Panc1 (cell line): ENCODE measurements around the gene PLCH2. TPM values are rescaled to one million over a fixed set of nuclear protein-coding genes. Genes with fewer than 3 reads are reported as not detected.

Source experiments
- ATAC-seq: fragments of 200-7000 bp; cut with Tn5 transposase; 2 replicates; pipeline ENCODE4 v1.9.1; 2020; ENCODE audit warnings: mild to moderate bottlenecking, moderate library complexity
- BruUV-seq: library from RNA; stranded (reverse); fragments of 400-500 nt; replicated peaks from 2 replicates; lab custom pipeline; 2021; lab: Mats Ljungman, UMichigan
- CTCF ChIA-PET: fragments of 300-600 bp; sonication (Branson Sonifier 250); formaldehyde crosslinking; loops from one replicate; lab custom pipeline; 2022; ENCODE audit warnings: antibody characterized with exemption; lab: Charles Lee
- POLR2A ChIA-PET: fragments of 300-600 bp; sonication (Branson Sonifier 250); formaldehyde crosslinking; loops from one replicate; lab custom pipeline; 2022; ENCODE audit warnings: antibody characterized with exemption; lab: Charles Lee
- DNase-seq: peaks from one replicate; pipeline ENCODE4 v3.0.0-alpha.2; 2010; ENCODE audit warnings: low read depth, low spot score
- H3K27ac ChIP-seq: 2 replicates; pipeline ENCODE4 v1.5.1; 2011; ENCODE audit warnings: mild to moderate bottlenecking, low read length, inconsistent platforms
- H3K27me3 ChIP-seq: fragments of 200-500 bp; sonication (Bioruptor generic); 2 replicates; pipeline ENCODE4 v1.6.0; 2014; ENCODE audit warnings: low read length, inconsistent platforms; ENCODE audit not compliant: control insufficient read depth, insufficient read depth
- H3K36me3 ChIP-seq: fragments of 200-500 bp; sonication (Bioruptor generic); 2 replicates; pipeline ENCODE4 v1.5.1; 2014; ENCODE audit warnings: inconsistent platforms, mild to moderate bottlenecking, low read length, moderate library complexity; ENCODE audit not compliant: control insufficient read depth, insufficient read depth
- H3K4me1 ChIP-seq: 2 replicates; pipeline ENCODE4 v1.5.1; 2011; ENCODE audit warnings: inconsistent platforms, mild to moderate bottlenecking, low read length, moderate library complexity; ENCODE audit not compliant: control insufficient read depth, insufficient read depth
- H3K4me3 ChIP-seq, 2 experiments: 2 replicates each; pipeline ENCODE4 v1.5.1; 2011 to 2012; ENCODE audit warnings: low read depth in 2 of 2, low read length in 2 of 2, mild to moderate bottlenecking in 2 of 2, inconsistent platforms in 1 of 2, moderate library complexity in 1 of 2
- H3K9me3 ChIP-seq: fragments of 200-500 bp; sonication (Bioruptor generic); 2 replicates; pipeline ENCODE4 v1.5.1; 2014; ENCODE audit warnings: low read depth, mild to moderate bottlenecking, inconsistent platforms, low read length, moderate library complexity; ENCODE audit not compliant: control insufficient read depth, insufficient read depth
- POLR2AphosphoS5 ChIP-seq: IDR thresholded peaks from 2 replicates; pipeline ENCODE4 v1.6.1; 2012; ENCODE audit warnings: mild to moderate bottlenecking, low read depth, low read length, moderate library complexity
- SIN3A ChIP-seq: IDR thresholded peaks from 2 replicates; pipeline ENCODE4 v1.6.1; 2012; ENCODE audit warnings: low read depth, mild to moderate bottlenecking, low read length, moderate library complexity, borderline replicate concordance; ENCODE audit not compliant: insufficient read depth
- TCF7L2 ChIP-seq: IDR thresholded peaks from 2 replicates; pipeline ENCODE4 v1.6.1; 2011; ENCODE audit warnings: mild to moderate bottlenecking, low read depth, low read length, inconsistent platforms
- in situ Hi-C: cut with HindIII; loops from 2 replicates; pipeline ENCODE4 v1.10.0; 2016; ENCODE audit warnings: low sequenced_read_pairs, low pct_unique_long_range_greater_than_20kb
- intact Hi-C: fragments of 100-400 bp; cut with micrococcal nuclease; formaldehyde crosslinking; loops from one replicate; pipeline ENCODE4 v1.10.0; 2022; ENCODE audit not compliant: unreplicated experiment
- total RNA-seq: library from RNA; stranded (reverse); gene quantifications from one replicate; pipeline ENCODE4 v1.2.1, GENCODE V29; 2021; ENCODE audit not compliant: unreplicated experiment
- TF ChIP-seq, protein P1 (sequence below): fragments of 450-650 bp; IDR thresholded peaks from 2 replicates; pipeline ENCODE4 v1.5.1; 2017; ENCODE audit warnings: mild to moderate bottlenecking
- TF ChIP-seq, protein P2 (sequence below), 2 experiments: IDR thresholded peaks; 2 replicates each; pipeline ENCODE4 v1.6.1; 2011 to 2012; ENCODE audit warnings: low read depth in 2 of 2, control low read depth in 1 of 2, low read length in 1 of 2, mild to moderate bottlenecking in 1 of 2, moderate library complexity in 1 of 2; ENCODE audit not compliant: insufficient read depth in 1 of 2

PLCH2 gene
- total RNA-seq, 1 experiment from 2014 or later = 41.2 TPM

DNA sequence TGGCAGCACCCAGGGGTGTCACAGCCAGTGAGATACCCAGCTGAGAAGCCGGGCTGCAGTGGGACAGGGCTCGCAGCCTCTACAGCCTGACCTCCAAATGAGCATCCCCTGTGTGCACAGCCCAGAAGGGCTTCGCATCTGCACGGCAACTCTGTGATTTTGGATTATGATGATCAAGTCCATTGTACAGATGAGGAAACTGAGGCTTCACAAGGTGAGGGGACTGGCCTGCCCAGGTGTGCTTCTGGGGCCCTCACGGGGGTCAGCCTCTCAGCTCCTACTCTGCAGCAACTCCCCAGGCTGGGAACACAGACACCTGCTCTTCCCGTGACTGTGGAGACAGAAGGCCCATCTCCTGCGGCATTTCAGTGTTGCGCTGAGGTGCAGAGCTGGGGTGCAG lies 62.8 kb downstream of the PLCH2 start:
- Histone ChIP-seq H3K4me3 (no peak overlapping the region), H3K9me3 (no peaks in the 10 kb centered on the region), H3K36me3 (no peaks in the 10 kb centered on the region), H3K27me3 (no peaks in the 10 kb centered on the region), H3K27ac (no peak overlapping the region), H3K4me1 (peaks cover 49% of the 10 kb centered on the region)
- intact Hi-C loops (no loop called here), in situ Hi-C loops (no loop called here)
- TF ChIP-seq POLR2AphosphoS5 = no peak
- TF ChIP-seq, protein P1, sequence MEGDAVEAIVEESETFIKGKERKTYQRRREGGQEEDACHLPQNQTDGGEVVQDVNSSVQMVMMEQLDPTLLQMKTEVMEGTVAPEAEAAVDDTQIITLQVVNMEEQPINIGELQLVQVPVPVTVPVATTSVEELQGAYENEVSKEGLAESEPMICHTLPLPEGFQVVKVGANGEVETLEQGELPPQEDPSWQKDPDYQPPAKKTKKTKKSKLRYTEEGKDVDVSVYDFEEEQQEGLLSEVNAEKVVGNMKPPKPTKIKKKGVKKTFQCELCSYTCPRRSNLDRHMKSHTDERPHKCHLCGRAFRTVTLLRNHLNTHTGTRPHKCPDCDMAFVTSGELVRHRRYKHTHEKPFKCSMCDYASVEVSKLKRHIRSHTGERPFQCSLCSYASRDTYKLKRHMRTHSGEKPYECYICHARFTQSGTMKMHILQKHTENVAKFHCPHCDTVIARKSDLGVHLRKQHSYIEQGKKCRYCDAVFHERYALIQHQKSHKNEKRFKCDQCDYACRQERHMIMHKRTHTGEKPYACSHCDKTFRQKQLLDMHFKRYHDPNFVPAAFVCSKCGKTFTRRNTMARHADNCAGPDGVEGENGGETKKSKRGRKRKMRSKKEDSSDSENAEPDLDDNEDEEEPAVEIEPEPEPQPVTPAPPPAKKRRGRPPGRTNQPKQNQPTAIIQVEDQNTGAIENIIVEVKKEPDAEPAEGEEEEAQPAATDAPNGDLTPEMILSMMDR = no peak
- no peak for TF ChIP-seq TCF7L2
- no peak for TF ChIP-seq SIN3A
- TF ChIP-seq, protein P2, sequence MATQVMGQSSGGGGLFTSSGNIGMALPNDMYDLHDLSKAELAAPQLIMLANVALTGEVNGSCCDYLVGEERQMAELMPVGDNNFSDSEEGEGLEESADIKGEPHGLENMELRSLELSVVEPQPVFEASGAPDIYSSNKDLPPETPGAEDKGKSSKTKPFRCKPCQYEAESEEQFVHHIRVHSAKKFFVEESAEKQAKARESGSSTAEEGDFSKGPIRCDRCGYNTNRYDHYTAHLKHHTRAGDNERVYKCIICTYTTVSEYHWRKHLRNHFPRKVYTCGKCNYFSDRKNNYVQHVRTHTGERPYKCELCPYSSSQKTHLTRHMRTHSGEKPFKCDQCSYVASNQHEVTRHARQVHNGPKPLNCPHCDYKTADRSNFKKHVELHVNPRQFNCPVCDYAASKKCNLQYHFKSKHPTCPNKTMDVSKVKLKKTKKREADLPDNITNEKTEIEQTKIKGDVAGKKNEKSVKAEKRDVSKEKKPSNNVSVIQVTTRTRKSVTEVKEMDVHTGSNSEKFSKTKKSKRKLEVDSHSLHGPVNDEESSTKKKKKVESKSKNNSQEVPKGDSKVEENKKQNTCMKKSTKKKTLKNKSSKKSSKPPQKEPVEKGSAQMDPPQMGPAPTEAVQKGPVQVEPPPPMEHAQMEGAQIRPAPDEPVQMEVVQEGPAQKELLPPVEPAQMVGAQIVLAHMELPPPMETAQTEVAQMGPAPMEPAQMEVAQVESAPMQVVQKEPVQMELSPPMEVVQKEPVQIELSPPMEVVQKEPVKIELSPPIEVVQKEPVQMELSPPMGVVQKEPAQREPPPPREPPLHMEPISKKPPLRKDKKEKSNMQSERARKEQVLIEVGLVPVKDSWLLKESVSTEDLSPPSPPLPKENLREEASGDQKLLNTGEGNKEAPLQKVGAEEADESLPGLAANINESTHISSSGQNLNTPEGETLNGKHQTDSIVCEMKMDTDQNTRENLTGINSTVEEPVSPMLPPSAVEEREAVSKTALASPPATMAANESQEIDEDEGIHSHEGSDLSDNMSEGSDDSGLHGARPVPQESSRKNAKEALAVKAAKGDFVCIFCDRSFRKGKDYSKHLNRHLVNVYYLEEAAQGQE (IDR thresholded peaks at IDR 0.05; ENCODE audit: insufficient read depth in 1 of 2, low read depth in 2 of 2, low read length in 1 of 2) = no peak
- ATAC-seq (no peak), DNase-seq (no peak)
- BruUV-seq = no TSS peak
- ChIA-PET POLR2A (no interaction called here), CTCF (no interaction called here)

DNA sequence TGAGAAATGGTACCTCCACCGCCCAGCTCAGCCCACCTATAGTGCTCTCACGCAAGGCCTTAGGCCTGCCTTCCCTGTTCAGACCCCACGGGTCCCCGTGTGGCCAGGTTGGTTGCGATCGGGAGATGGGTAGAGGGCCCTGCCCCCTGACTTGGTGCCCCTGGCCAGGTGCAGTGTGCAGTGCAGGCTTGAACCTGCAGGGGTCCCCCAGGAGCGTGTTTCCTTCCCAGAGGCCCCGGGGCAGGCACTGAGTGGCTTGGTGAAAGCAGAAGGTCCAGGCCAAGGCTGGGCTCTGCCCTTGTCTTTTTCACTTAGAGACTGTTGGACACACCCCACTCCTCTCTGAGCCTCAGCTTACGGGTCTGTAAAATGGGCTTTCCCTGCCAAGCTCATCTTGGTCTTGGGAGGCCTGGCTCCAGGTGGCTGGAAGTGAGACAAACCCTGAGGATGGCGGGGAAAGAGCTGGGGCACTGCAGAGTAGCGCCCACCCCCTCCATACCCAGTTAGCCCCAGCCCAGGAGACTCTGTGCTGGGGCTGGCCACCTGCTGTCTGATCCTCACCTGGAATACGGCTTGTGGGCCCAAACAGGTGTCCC lies 63.3 kb downstream of the PLCH2 start:
- TF ChIP-seq, protein P1 = peak; percentile 76
- TF ChIP-seq POLR2AphosphoS5 = no peak
- ChIA-PET CTCF (no interaction called here), POLR2A (no interaction called here)
- no TSS peak for BruUV-seq
- in situ Hi-C loops (no loop called here), intact Hi-C loops (no loop called here)
- Histone ChIP-seq H3K36me3 (no peaks in the 10 kb centered on the region), H3K4me3 (no peak overlapping the region), H3K9me3 (no peaks in the 10 kb centered on the region), H3K4me1 (peaks cover 49% of the 10 kb centered on the region), H3K27me3 (no peaks in the 10 kb centered on the region), H3K27ac (no peak overlapping the region)
- no peak for ATAC-seq
- no peak for DNase-seq
